CD4-positive, alpha-beta T cell (primary cell): ENCODE data around the gene NEU4. TPM values are rescaled to one million over a fixed set of nuclear protein-coding genes. Genes with fewer than 3 reads are reported as not detected.
"Not testable (repeated sequence)": the region's sequence is repeated elsewhere in the genome, so short reads cannot be mapped to it uniquely, and the experiment has no call there.

Experiments
- ATAC-seq: fragments of 200-7000 bp; cut with Tn5 transposase; one replicate; pipeline ENCODE4 v1.10.0; 2022; ENCODE audit warnings: mild to moderate bottlenecking; ENCODE audit not compliant: poor library complexity
- CTCF ChIA-PET: fragments of 350-600 bp; sonication (Branson Sonifier 250); formaldehyde crosslinking; loops from one replicate; lab custom pipeline; 2021; ENCODE audit warnings: antibody characterized with exemption, inconsistent platforms; lab: Charles Lee
- POLR2A ChIA-PET: fragments of 350-600 bp; sonication (Branson Sonifier 250); formaldehyde crosslinking; loops from one replicate; lab custom pipeline; 2021; ENCODE audit warnings: antibody characterized with exemption, inconsistent platforms; lab: Charles Lee
- DNase-seq, 14 experiments: peaks; one replicate each; pipeline ENCODE4 v3.0.0-alpha.2; 2013 to 2020; ENCODE audit warnings: mixed read lengths in 2 of 14
- H3K27ac ChIP-seq, 2 donors: one replicate each; pipeline versions ENCODE4 v1.5.1 to v1.7.0; 2013; ENCODE audit warnings: low read length in 2 of 2, low read depth in 1 of 2, mild to moderate bottlenecking in 1 of 2
- H3K27me3 ChIP-seq, 2 experiments: 1 replicate in 1 of 2; 2 replicates in 1 of 2; pipeline versions ENCODE4 v1.6.1 to v1.7.0; 2013; ENCODE audit warnings: low read length in 2 of 2, control low read depth in 1 of 2, mild to moderate bottlenecking in 1 of 2, moderate library complexity in 1 of 2; ENCODE audit not compliant: insufficient read depth in 2 of 2, control insufficient read depth in 1 of 2
- H3K36me3 ChIP-seq: one replicate; pipeline ENCODE4 v1.6.1; 2013; ENCODE audit warnings: low read length, control low read depth; ENCODE audit not compliant: insufficient read depth
- H3K4me1 ChIP-seq: one replicate; pipeline ENCODE4 v1.6.1; 2013; ENCODE audit warnings: low read length, control low read depth; ENCODE audit not compliant: insufficient read depth
- H3K4me3 ChIP-seq: one replicate; pipeline ENCODE4 v1.5.1; 2013; ENCODE audit warnings: mild to moderate bottlenecking, low read length, moderate library complexity
- H3K9me3 ChIP-seq, 2 experiments: 1 replicate in 1 of 2; 2 replicates in 1 of 2; pipeline versions ENCODE4 v1.6.1 to v1.7.0; 2013; ENCODE audit warnings: low read length in 2 of 2, mild to moderate bottlenecking in 2 of 2, control low read depth in 1 of 2, moderate library complexity in 1 of 2; ENCODE audit not compliant: control insufficient read depth in 1 of 2, insufficient read depth in 1 of 2
- H3K27ac Mint-ChIP-seq: one replicate; pipeline ENCODE4 v1.8.0; 2020; ENCODE audit warnings: mixed read lengths
- H3K27me3 Mint-ChIP-seq: one replicate; pipeline ENCODE4 v1.8.0; 2021; ENCODE audit warnings: mixed read lengths
- H3K36me3 Mint-ChIP-seq: one replicate; pipeline ENCODE4 v1.8.0; 2021; ENCODE audit warnings: low read depth, mixed read lengths
- H3K4me1 Mint-ChIP-seq: one replicate; pipeline ENCODE4 v1.8.0; 2021; ENCODE audit warnings: low read depth, mixed read lengths
- H3K4me3 Mint-ChIP-seq: one replicate; pipeline ENCODE4 v1.8.0; 2020; ENCODE audit warnings: mild to moderate bottlenecking, mixed read lengths
- H3K9me3 Mint-ChIP-seq: one replicate; pipeline ENCODE4 v1.8.0; 2020; ENCODE audit warnings: mixed read lengths
- CTCF ChIP-seq: fragments of 200-600 bp; IDR thresholded peaks from one replicate; pipeline ENCODE4 v1.8.0; 2022; ENCODE audit warnings: antibody characterized with exemption, mild to moderate bottlenecking
- intact Hi-C, 2 experiments: fragments of 100-400 bp; cut with DNase I in 1 of 2; cut with micrococcal nuclease in 1 of 2; formaldehyde crosslinking; loops; one replicate each; pipeline versions ENCODE4 v1.15.1 to v1.9.0; 2023 to 2025; cut with DNase I, micrococcal nuclease
- polyA plus RNA-seq, 2 donors: library from polyadenylated mRNA; unstranded; fragments of 120-200 nt; gene quantifications; one replicate each; pipeline ENCODE4 v1.2.1, GENCODE V29; 2013
- total RNA-seq, 174 experiments: library from RNA in 2 of 174; stranded (reverse) in 2 of 174; gene quantifications; one replicate each; pipeline ENCODE4 v1.2.3 and lab custom pipeline; 2021 to 2026

The NEU4 gene
- total RNA-seq (1 to 10 TPM; 4.3 to 6.8 TPM), total RNA-seq (lab: John Stamatoyannopoulos, UW) (0 to 8.1 (median 0.08) reads per million in 172 experiments)
- 0.10 TPM for polyA plus RNA-seq (2013, experiment 1 of 2)
- 0.54 TPM for polyA plus RNA-seq (2013, experiment 2 of 2)

DNA sequence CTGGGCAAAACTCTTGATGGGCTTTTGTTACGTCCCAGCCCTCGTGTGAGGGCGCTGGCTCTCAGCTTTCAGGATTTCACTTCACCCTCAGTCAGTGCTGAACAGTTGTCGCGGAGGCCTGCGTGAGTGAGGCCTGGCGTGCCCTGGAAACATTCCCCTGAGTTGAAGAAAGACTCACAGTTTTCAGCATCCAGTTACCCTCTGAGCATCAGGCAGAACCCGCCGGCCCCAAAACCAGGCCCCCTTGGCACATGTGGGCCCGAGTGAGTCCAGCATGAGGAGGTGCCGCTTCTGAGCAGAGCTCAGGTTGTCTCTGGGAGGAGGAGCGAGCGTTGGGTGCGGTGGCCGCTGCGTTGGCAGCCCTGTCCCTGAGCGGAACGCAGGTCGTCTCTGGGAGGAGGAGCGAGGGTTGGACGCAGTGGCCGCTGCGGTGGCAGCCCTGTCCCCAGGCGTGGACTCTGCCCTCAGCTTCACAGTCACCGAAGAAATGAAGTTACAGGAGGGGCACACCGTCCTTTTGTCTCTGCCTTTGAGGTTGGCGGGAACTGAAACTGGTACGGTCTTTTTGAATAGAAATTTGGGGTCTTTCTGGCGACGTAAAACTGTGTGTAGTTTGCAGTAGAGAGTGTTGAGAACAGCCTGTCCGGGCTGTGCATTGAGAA is at the start of gene NEU4:
TSS of gene NEU4 (plus strand) at position 473 of the 662 bp plus-strand sequence. CDS start 5,292 bp downstream, outside the sequence.
- peaks cover 15% of the 10 kb centered on the region for H3K27me3 Mint-ChIP-seq
- no peak for TF ChIP-seq CTCF
- H3K27me3 ChIP-seq = peaks cover 0 to 8% of the 10 kb centered on the region in 2 experiments
- H3K27ac ChIP-seq = no peak within 1 kb of the TSS
- peaks cover 5% of the 10 kb centered on the region for H3K4me1 Mint-ChIP-seq
- ChIA-PET CTCF (no interaction called here), POLR2A (no interaction called here)
- no peaks in the 10 kb centered on the region for H3K36me3 Mint-ChIP-seq
- H3K9me3 Mint-ChIP-seq = no peaks in the 10 kb centered on the region
- intact Hi-C loops = no loop called here
- H3K36me3 ChIP-seq = no peaks in the 10 kb centered on the region
- H3K4me3 Mint-ChIP-seq = peak within 1 kb of the TSS; percentile 30
- H3K27ac Mint-ChIP-seq = no peak within 1 kb of the TSS
- DNase-seq = no peak
- ATAC-seq = no peak
- no peak within 1 kb of the TSS for H3K4me3 ChIP-seq
- H3K9me3 ChIP-seq = no peaks in the 10 kb centered on the region
- H3K4me1 ChIP-seq = peaks cover 22% of the 10 kb centered on the region

DNA sequence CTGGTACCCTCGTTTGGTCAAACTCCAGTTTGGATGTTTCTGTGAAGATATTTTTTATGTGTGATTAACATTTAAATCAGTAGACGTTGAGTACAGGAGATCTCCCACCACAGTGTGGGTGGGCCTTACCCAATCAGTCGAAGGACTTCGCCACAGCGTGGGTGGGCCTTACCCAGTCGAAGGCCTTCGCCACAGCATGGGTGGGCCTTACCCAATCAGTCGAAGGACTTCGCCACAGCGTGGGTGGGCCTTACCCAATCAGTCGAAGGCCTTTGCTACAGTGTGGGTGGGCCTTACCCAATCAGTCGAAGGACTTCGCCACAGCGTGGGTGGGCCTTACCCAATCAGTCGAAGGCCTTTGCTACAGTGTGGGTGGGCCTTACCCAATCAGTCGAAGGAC is 49.1 kb upstream of the NEU4 start:
- peaks cover 25% of the 10 kb centered on the region for H3K36me3 ChIP-seq
- H3K9me3 ChIP-seq, H3K27me3 ChIP-seq, H3K27me3 Mint-ChIP-seq, H3K4me3 ChIP-seq, ATAC-seq, H3K4me3 Mint-ChIP-seq, H3K9me3 Mint-ChIP-seq, POLR2A ChIA-PET, CTCF ChIA-PET, H3K27ac Mint-ChIP-seq, H3K27ac ChIP-seq, intact Hi-C loops: not testable (repeated sequence)
- H3K4me1 ChIP-seq = peaks cover 67% of the 10 kb centered on the region
- peak in 1 of 14 experiments; percentile 7 for DNase-seq
- peaks cover 13% of the 10 kb centered on the region for H3K4me1 Mint-ChIP-seq
- H3K36me3 Mint-ChIP-seq = peaks cover 44% of the 10 kb centered on the region

DNA sequence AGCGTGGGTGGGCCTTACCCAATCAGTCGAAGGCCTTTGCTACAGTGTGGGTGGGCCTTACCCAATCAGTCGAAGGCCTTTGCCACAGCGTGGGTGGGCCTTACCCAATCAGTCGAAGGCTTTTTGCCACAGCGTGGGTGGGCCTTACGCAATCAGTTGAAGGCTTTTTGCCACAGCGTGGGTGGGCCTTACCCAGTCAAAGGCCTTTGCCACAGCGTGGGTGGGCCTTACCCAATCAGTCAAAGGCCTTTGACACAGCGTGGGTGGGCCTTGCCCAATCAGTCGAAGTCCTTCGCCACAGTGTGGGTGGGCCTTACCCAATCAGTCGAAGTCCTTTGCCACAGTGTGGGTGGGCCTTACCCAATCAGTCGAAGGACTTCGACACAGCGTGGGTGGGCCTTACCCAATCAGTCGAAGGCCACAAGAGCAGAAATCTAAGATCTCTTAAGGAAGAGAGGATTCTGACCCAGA is 48.7 kb upstream of the NEU4 start:
- Histone ChIP-seq H3K9me3 (peaks cover 0 to 9% of the 10 kb centered on the region in 2 experiments), H3K4me3 (no peak overlapping the region), H3K27me3 (no peaks in the 10 kb centered on the region), H3K36me3 (peaks cover 20% of the 10 kb centered on the region), H3K27ac (no peak overlapping the region), H3K4me1 (peaks cover 70% of the 10 kb centered on the region)
- POLR2A ChIA-PET = no interaction called here
- Mint-ChIP-seq H3K4me3 (no peak overlapping the region), H3K27me3 (no peaks in the 10 kb centered on the region), H3K36me3 (peaks cover 44% of the 10 kb centered on the region), H3K9me3 (peaks cover 3% of the 10 kb centered on the region), H3K4me1 (peaks cover 13% of the 10 kb centered on the region), H3K27ac (no peak overlapping the region)
- TF ChIP-seq CTCF = no peak
- ATAC-seq (no peak), DNase-seq (peak in 2 of 14 experiments; percentile 3 to 30)
- CTCF ChIA-PET = no interaction called here
- intact Hi-C loops = no loop called here
